ENCODE results near the gene NCAPD2. TPM values are rescaled to one million over a fixed set of nuclear protein-coding genes. Genes with fewer than 3 reads are reported as not detected.
"Not testable (repeated sequence)": the region's sequence is repeated elsewhere in the genome, so short reads cannot be mapped to it uniquely, and the experiment has no call there.

Gene NCAPD2
- polyA plus RNA-seq, 3 donors: 6.2 to 15.0 (median 8.3) TPM

DNA sequence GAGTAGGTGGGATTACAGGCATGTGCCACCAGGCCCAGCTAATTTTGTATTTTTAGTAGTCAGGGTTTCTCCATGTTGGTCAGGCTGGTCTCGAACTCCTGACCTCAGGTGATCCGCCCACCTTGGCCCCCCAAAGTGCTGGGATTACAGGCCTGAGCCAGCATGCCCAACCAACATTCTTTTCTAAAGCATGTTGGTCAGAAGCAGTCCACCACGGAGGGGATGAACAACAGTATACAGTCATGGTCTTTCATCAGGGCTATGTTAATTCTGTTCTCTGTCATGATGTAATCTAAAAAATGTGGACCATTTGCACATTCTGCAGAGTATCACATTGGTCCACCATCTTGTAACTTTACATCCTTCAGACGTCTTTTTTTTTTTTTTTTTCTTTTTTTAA is 4.5 kb upstream of the NCAPD2 start:
- H3K4me3 ChIP-seq (replicated peaks in 1 of 3; ENCODE audit: low read depth in 2 of 3, low read length in 3 of 3): no peak overlapping the region
- Mint-ChIP-seq H3K27ac (no peak overlapping the region), H3K4me3 (no peak overlapping the region), H3K27me3 (ENCODE audit: low read depth in 3 of 3) (peaks cover 0 to 8% (median 8%) of the 10 kb centered on the region in 3 donors), H3K36me3 (peaks cover 5 to 6% of the 10 kb centered on the region in 2 donors), H3K9me3 (peaks cover 0 to 2% (median 0%) of the 10 kb centered on the region in 7 donors), H3K4me1 (peaks cover 8% of the 10 kb centered on the region)
- H3K4me2 ChIP-seq (replicated peaks; ENCODE audit: extremely low read depth, low read length, poor library complexity, severe bottlenecking): no peak overlapping the region
- no peak overlapping the region for H3K9ac ChIP-seq (ENCODE audit: insufficient read depth, low read length, poor library complexity, severe bottlenecking)
- no peak overlapping the region for H2AFZ ChIP-seq (ENCODE audit: insufficient read depth, low read depth, low read length, poor library complexity, severe bottlenecking)
- peaks cover 9 to 13% of the 10 kb centered on the region in 2 donors for H3K4me1 ChIP-seq (ENCODE audit: control insufficient read depth in 1 of 2, insufficient read depth in 2 of 2, low read length in 2 of 2)
- no peak for DNase-seq
- H3K27ac ChIP-seq (ENCODE audit: low read depth in 1 of 2, low read length in 2 of 2): no peak overlapping the region
- no peaks in the 10 kb centered on the region for H3K9me3 ChIP-seq (replicated peaks in 1 of 2; ENCODE audit: control insufficient read depth in 1 of 2, insufficient read depth in 1 of 2, low read length in 2 of 2)
- H3K27me3 ChIP-seq (ENCODE audit: control insufficient read depth in 2 of 2, insufficient read depth in 2 of 2, low read length in 2 of 2): no peaks in the 10 kb centered on the region
- TF ChIP-seq, protein P1, sequence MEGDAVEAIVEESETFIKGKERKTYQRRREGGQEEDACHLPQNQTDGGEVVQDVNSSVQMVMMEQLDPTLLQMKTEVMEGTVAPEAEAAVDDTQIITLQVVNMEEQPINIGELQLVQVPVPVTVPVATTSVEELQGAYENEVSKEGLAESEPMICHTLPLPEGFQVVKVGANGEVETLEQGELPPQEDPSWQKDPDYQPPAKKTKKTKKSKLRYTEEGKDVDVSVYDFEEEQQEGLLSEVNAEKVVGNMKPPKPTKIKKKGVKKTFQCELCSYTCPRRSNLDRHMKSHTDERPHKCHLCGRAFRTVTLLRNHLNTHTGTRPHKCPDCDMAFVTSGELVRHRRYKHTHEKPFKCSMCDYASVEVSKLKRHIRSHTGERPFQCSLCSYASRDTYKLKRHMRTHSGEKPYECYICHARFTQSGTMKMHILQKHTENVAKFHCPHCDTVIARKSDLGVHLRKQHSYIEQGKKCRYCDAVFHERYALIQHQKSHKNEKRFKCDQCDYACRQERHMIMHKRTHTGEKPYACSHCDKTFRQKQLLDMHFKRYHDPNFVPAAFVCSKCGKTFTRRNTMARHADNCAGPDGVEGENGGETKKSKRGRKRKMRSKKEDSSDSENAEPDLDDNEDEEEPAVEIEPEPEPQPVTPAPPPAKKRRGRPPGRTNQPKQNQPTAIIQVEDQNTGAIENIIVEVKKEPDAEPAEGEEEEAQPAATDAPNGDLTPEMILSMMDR (IDR thresholded peaks at IDR 0.05): no peak
- H3K79me2 ChIP-seq (ENCODE audit: insufficient read depth, low read length): peaks cover 15% of the 10 kb centered on the region
- intact Hi-C loops (cut with micrococcal nuclease): no loop called here
- peaks cover under 1% of the 10 kb centered on the region for H4K20me1 ChIP-seq (ENCODE audit: insufficient read depth, low read length)
- WGBS (ENCODE audit: insufficient coverage): 68% methylated on average over 4 of the region's 4 CpGs
- H3K36me3 ChIP-seq (replicated peaks in 1 of 2; ENCODE audit: control insufficient read depth in 1 of 2, insufficient read depth in 2 of 2, low read length in 2 of 2): peaks cover 5 to 11% of the 10 kb centered on the region in 2 donors

DNA sequence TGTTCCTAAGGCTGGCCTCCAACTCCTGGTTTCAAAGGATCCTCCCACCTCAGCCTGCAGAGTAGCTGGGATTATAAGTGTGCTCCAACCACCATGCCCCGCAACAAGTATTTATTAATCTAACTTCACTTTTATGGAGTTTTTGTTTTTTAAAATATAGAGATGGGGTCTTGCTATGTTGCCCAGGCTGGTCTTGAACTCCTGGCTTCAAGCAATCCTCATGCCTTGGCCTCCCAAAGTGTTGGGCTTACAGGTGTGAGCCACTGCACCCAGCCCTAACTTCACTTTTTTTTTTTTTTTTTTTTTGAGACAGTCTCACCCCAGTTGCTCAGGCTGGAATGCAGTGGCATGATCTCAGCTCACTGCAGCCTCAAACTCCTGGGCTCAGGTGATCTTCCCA is 3.2 kb upstream of the NCAPD2 start:
- H4K20me1 ChIP-seq (ENCODE audit: insufficient read depth, low read length); H3K36me3 Mint-ChIP-seq; H3K27me3 Mint-ChIP-seq (ENCODE audit: low read depth in 3 of 3); H2AFZ ChIP-seq (ENCODE audit: insufficient read depth, low read depth, low read length, poor library complexity, severe bottlenecking); H3K27ac ChIP-seq (ENCODE audit: low read depth in 1 of 2, low read length in 2 of 2); H3K9me3 Mint-ChIP-seq; H3K27me3 ChIP-seq (ENCODE audit: control insufficient read depth in 2 of 2, insufficient read depth in 2 of 2, low read length in 2 of 2); H3K9ac ChIP-seq (ENCODE audit: insufficient read depth, low read length, poor library complexity, severe bottlenecking); H3K4me3 Mint-ChIP-seq; H3K9me3 ChIP-seq (replicated peaks in 1 of 2; ENCODE audit: control insufficient read depth in 1 of 2, insufficient read depth in 1 of 2, low read length in 2 of 2); H3K27ac Mint-ChIP-seq; H3K4me2 ChIP-seq (replicated peaks; ENCODE audit: extremely low read depth, low read length, poor library complexity, severe bottlenecking); intact Hi-C loops (cut with micrococcal nuclease); H3K4me3 ChIP-seq (replicated peaks in 1 of 3; ENCODE audit: low read depth in 2 of 3, low read length in 3 of 3); DNase-seq: not testable (repeated sequence)
- H3K79me2 ChIP-seq (ENCODE audit: insufficient read depth, low read length): peaks cover 28% of the 10 kb centered on the region
- H3K4me1 Mint-ChIP-seq: peaks cover 19% of the 10 kb centered on the region
- H3K4me1 ChIP-seq (ENCODE audit: control insufficient read depth in 1 of 2, insufficient read depth in 2 of 2, low read length in 2 of 2): peaks cover 20 to 26% of the 10 kb centered on the region in 2 donors
- no CpG with 5 or more reads among the region's 1 CpG for WGBS (ENCODE audit: insufficient coverage)
- H3K36me3 ChIP-seq (replicated peaks in 1 of 2; ENCODE audit: control insufficient read depth in 1 of 2, insufficient read depth in 2 of 2, low read length in 2 of 2): peaks cover 5 to 11% of the 10 kb centered on the region in 2 donors

Data from CD14-positive monocyte (primary cell).